ENCODE measurements around the gene GRK5. TPM values are rescaled to one million over a fixed set of nuclear protein-coding genes. Genes with fewer than 3 reads are reported as not detected.
A peak's percentile ranks its signal among the peaks of the same experiment; 100 is the strongest.

GRK5 gene
- total RNA-seq, 2 donors from 2014 or later = 18.9 to 28.2 TPM

DNA sequence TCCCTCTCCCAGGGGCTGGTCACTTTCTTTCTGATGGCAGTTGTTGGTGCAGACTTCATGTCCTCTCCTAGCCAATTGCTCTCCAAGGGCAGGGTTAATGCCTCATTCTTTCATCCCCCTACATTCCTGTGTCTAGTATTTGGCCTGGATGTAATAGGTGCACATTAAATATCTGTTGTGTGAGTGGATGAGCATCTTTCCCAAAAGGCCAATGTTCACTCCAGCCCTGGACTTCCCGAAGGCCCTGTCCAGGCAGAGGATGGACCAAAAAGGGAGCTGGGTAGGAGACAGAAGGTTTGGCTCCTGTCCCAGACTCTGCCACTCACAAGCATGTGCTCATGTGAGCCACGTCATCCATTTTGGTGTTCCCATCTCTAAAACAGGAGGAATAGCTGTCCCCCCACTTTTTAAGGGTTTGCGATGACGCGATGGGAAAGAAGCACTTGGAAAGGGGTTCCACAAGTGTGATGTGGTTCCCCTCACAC is 287.7 kb downstream of the GRK5 start:
- H3K9me3 Mint-ChIP-seq = no peaks in the 10 kb centered on the region
- H3K27me3 Mint-ChIP-seq = no peaks in the 10 kb centered on the region
- H3K27ac Mint-ChIP-seq = peak overlapping the region; percentile 11
- no peak overlapping the region for H3K4me3 Mint-ChIP-seq
- ATAC-seq (replicated peaks) = no peak
- H3K4me1 Mint-ChIP-seq = peaks cover 41% of the 10 kb centered on the region
- peaks cover 26% of the 10 kb centered on the region for H3K36me3 Mint-ChIP-seq (ENCODE audit: low read depth)

DNA sequence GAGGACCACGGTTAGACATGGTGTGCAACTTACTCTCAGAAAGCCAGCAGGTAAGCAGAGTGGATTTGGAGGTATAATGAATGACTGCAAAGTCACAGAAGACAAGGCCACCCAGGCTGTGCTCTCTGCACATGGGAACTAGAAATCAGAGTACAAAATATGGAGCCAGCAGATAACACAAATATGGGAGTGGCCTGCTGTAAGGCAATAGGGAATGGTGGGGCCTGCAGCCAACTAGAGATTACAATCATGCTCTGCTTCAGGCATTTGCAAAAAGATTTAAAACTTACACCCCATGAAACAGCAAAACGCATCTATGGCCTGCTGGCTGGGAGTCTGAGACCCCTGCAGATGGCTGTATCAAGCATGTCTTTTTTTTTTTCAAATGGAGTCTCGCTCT is 288.2 kb downstream of the GRK5 start:
- H3K4me1 Mint-ChIP-seq = peaks cover 45% of the 10 kb centered on the region
- ATAC-seq (replicated peaks) = no peak
- H3K9me3 Mint-ChIP-seq = no peaks in the 10 kb centered on the region
- no peaks in the 10 kb centered on the region for H3K27me3 Mint-ChIP-seq
- peaks cover 31% of the 10 kb centered on the region for H3K36me3 Mint-ChIP-seq (ENCODE audit: low read depth)
- no peak overlapping the region for H3K4me3 Mint-ChIP-seq
- peak overlapping the region; percentile 11 for H3K27ac Mint-ChIP-seq

DNA sequence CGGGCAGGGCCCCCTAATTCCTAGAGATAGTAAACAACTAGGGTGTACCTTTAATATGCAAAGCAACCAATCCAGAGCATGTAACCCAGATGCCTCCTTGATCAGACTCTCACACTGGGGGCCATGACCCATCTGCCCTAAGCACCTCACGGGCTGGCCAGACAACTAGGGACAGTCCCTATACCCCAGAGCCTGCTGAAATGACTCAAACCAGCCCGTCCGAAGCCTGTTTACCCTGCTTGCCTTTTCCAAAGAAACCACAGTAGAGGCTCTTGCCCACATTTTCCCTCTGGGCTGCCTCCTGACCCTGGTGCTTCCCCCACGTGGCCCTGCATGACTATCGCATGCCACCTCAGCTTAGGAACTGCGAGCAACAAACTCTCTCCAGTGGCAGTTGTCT is 288.9 kb downstream of the GRK5 start:
- H3K27ac Mint-ChIP-seq = peak overlapping the region; percentile 71
- peaks cover 49% of the 10 kb centered on the region for H3K4me1 Mint-ChIP-seq
- no peaks in the 10 kb centered on the region for H3K27me3 Mint-ChIP-seq
- H3K4me3 Mint-ChIP-seq = peak overlapping the region; percentile 49
- peaks cover 31% of the 10 kb centered on the region for H3K36me3 Mint-ChIP-seq (ENCODE audit: low read depth)
- peak; percentile 90 for ATAC-seq (replicated peaks)
- H3K9me3 Mint-ChIP-seq = no peaks in the 10 kb centered on the region

DNA sequence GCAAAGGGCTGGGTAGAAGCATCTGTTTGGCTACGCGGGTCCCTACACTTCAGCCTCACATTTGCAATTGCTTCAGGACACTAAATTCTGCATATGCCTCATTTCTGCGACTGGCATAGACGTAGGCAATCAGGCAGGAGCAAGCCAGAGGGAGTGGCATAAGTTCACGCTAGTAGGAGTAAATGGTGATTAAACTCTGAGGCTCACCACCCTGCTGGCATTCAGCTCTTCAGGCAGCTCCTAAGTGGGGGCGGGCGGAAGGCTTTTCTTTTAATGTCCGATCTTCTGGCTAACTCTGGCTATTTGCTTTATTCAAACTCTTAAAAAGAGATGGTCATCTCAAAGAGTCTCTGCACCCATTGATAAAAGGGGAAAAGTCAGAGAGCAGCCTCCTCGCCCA is 289.9 kb downstream of the GRK5 start:
- ATAC-seq (replicated peaks) = no peak
- peak overlapping the region; percentile 74 for H3K27ac Mint-ChIP-seq
- H3K4me1 Mint-ChIP-seq = peaks cover 57% of the 10 kb centered on the region
- no peaks in the 10 kb centered on the region for H3K27me3 Mint-ChIP-seq
- H3K4me3 Mint-ChIP-seq = peak overlapping the region; percentile 49
- no peaks in the 10 kb centered on the region for H3K9me3 Mint-ChIP-seq
- H3K36me3 Mint-ChIP-seq (ENCODE audit: low read depth) = peaks cover 37% of the 10 kb centered on the region

DNA sequence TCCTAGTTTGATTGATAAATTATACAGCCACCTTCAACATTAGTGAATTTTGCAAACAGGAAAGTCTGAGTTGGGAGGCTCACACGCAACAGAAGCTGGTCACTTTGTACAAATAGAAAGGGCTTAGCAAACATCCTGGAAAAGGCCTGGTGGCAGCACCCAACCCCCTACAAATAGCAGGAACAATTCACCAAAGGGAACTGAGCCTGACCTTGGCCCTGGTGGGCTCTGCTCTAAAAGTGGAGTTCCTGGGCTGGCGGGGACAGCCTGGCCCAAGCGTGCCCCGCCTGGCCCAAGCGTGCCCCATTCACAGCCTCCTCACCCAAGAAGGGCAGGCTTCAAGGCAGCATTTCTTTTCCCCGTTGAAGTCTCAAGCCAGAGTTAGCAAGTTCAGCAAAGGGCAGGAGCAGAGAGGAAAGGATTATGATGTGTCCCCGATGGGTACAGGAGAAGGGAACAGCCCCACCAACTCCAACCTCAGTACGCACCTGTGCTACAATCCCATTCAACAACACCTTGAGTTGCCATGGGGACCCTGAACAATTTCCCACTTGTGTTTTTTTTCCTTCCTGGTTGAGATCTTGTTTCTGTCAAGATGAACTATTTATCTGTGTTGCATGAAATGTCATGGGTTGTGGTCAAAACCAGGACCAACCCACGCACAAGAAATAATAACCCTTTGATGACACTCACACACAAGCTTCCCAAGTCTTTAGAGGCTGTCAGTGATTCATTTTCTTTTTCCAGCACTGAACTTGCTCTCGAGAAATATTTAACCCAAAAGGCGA is 291.7 kb downstream of the GRK5 start:
- Mint-ChIP-seq H3K27ac (peak overlapping the region; percentile 87), H3K27me3 (no peaks in the 10 kb centered on the region), H3K36me3 (ENCODE audit: low read depth) (peaks cover 55% of the 10 kb centered on the region), H3K9me3 (no peaks in the 10 kb centered on the region), H3K4me3 (peak overlapping the region; percentile 71), H3K4me1 (peaks cover 62% of the 10 kb centered on the region)
- peak; percentile 33 for ATAC-seq (replicated peaks)

DNA sequence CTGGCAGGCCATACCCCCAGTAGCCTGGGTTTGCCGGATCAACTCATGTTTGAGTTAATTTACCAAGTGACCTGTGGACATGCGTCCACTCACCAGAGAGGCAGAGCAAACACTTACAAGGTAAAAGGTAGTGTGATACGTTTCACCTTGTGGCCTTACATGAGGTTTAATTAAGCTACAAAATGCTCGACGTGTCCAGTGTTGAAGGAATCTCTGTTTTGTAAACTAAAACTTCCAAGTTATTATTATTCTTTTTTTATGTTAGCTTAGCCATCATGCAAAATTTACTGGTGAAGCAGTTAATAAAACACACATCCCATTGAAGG is 292.3 kb downstream of the GRK5 start:
- H3K27me3 Mint-ChIP-seq = no peaks in the 10 kb centered on the region
- peak overlapping the region; percentile 87 for H3K27ac Mint-ChIP-seq
- H3K9me3 Mint-ChIP-seq = no peaks in the 10 kb centered on the region
- H3K36me3 Mint-ChIP-seq (ENCODE audit: low read depth) = peaks cover 61% of the 10 kb centered on the region
- H3K4me1 Mint-ChIP-seq = peaks cover 57% of the 10 kb centered on the region
- ATAC-seq (replicated peaks) = no peak
- peak overlapping the region; percentile 71 for H3K4me3 Mint-ChIP-seq

DNA sequence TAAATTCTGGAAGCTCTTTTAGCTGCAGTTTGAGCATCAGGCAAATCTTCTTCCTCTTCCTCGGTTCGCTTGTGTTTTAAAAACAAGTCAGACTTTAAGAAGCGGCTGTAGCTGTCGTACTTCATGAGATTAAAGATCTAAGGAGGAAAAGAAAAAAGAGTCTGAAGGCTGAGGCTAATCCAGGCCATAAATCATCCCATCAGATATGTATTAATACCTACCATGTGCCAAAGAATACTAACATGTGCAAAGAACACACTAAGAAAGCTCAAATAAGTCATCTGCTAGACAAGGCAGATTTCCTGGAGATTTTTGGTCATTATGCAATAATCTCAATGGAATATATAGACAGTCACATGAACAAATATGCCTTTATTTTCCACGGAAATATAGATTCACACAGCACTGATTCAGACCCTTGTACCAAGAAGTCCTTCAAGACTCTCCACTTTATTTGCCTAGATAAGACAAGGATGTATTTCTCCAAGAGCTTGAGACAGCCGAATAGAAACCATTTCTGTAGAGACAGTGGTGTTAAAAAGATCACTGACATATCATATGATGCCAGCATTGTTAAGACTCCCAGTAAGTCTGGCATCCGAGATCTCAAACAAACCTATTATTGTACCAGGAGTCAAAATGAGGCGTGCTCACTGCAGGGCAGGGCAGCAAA is 292.9 kb downstream of the GRK5 start:
- Mint-ChIP-seq H3K9me3 (no peaks in the 10 kb centered on the region), H3K36me3 (ENCODE audit: low read depth) (peaks cover 67% of the 10 kb centered on the region), H3K27ac (peak overlapping the region; percentile 80), H3K4me3 (peak overlapping the region; percentile 24), H3K4me1 (peaks cover 53% of the 10 kb centered on the region), H3K27me3 (no peaks in the 10 kb centered on the region)
- no peak for ATAC-seq (replicated peaks)

DNA sequence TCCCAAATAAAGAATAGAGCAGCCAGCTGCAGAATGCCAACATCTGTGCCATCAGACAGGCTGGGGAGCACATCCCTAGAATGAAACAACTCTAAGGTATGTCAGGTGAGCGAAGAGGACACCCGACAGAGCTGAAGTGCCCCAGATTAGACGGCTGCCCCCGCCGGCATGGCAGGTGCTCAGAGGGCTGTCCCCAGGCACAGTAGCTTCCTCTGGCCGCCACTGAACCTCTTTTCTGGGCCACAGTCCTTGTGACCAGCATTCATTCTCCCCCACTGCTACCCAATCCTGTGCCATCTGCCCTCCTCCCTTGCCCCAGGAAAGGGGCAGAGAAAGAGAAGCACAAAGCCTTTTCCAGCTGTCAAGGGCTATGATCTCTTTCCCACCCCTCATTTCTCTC is 293.4 kb downstream of the GRK5 start:
- H3K9me3 Mint-ChIP-seq = no peaks in the 10 kb centered on the region
- no peak for ATAC-seq (replicated peaks)
- peaks cover 51% of the 10 kb centered on the region for H3K4me1 Mint-ChIP-seq
- H3K36me3 Mint-ChIP-seq (ENCODE audit: low read depth) = peaks cover 73% of the 10 kb centered on the region
- peak overlapping the region; percentile 80 for H3K27ac Mint-ChIP-seq
- H3K27me3 Mint-ChIP-seq = no peaks in the 10 kb centered on the region
- H3K4me3 Mint-ChIP-seq = peak overlapping the region; percentile 24

DNA sequence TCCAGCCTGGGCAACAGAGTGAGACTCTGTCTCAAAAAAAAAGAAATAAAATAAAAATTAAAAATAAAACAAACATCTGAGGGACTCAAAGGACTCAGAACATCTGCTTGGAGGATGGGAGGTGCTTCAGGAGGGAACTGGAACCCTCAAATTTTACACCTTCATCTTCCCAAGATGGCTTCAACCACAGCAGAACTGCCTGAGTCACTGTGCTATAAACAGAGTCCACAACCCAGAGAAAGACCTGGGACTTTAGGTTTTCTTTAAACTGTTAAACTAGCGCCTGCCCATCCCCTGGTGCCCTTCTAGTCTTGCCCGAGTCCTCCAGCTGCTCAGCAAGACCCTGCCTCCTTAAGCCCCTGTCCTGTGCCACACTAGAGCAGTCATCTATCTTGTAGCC is 294.3 kb downstream of the GRK5 start:
- peaks cover 80% of the 10 kb centered on the region for H3K36me3 Mint-ChIP-seq (ENCODE audit: low read depth)
- H3K9me3 Mint-ChIP-seq = no peaks in the 10 kb centered on the region

DNA sequence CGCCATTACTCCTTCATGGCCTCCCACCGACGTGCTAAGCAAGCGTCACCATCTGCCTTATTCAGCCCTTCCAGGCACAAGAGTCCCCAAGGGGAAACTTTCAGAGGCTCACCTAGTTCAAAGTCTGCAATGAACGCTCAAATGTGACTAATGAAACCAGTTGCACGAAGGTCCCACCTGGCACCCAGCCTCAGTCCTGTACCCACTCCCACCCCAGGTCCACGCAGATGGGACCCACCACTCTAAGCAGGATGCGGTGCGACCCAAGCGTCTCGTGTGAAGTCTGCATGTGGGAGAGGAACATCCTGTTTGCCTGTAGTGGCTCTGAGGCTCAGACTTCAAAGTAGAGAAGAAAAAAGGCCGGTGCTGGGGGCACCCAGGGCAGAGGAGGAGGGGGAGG is 294.8 kb downstream of the GRK5 start:
- no peaks in the 10 kb centered on the region for H3K9me3 Mint-ChIP-seq
- ATAC-seq (replicated peaks) = peak; percentile 80
- H3K4me3 Mint-ChIP-seq = peak overlapping the region; percentile 81
- no peaks in the 10 kb centered on the region for H3K27me3 Mint-ChIP-seq
- peak overlapping the region; percentile 97 for H3K27ac Mint-ChIP-seq
- H3K4me1 Mint-ChIP-seq = peaks cover 45% of the 10 kb centered on the region
- H3K36me3 Mint-ChIP-seq (ENCODE audit: low read depth) = peaks cover 86% of the 10 kb centered on the region

More for the DNA sequence above, 294.3 kb downstream of the GRK5 start:
- Mint-ChIP-seq H3K27me3 (no peaks in the 10 kb centered on the region), H3K4me1 (peaks cover 45% of the 10 kb centered on the region), H3K4me3 (peak overlapping the region; percentile 81), H3K27ac (peak overlapping the region; percentile 97)
- ATAC-seq (replicated peaks) = peak; percentile 54

DNA sequence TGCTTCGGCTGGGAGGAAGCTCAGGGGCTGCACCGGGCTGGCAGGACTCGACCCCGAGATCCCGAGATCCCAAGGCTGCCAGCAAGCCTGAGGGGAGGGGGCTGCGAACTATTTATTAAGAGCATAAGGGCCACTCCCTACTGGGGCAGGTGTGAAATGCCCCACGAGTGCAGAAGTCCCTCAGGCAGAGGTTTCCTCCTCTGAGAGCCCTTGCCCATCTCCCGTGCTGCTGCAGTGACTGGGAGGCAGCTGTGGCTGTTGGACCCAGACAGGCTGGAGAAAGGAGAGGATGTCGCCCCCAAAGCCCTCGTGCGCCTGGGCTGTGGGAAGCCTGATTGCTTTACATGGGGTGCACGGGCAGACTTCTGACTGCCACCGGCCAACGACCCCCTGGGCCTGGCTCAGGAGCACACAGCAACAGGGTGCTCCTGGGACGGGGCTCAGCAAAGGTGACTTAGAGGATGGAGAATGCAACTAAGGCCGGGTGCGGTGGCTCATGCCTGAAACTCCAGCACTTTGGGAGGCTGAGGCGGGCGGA is 295.3 kb downstream of the GRK5 start:
- no peak for ATAC-seq (replicated peaks)
- Mint-ChIP-seq H3K4me3 (peak overlapping the region; percentile 81), H3K36me3 (ENCODE audit: low read depth) (peaks cover 87% of the 10 kb centered on the region), H3K4me1 (peaks cover 45% of the 10 kb centered on the region), H3K27me3 (no peaks in the 10 kb centered on the region), H3K9me3 (no peaks in the 10 kb centered on the region), H3K27ac (peak overlapping the region; percentile 97)

DNA sequence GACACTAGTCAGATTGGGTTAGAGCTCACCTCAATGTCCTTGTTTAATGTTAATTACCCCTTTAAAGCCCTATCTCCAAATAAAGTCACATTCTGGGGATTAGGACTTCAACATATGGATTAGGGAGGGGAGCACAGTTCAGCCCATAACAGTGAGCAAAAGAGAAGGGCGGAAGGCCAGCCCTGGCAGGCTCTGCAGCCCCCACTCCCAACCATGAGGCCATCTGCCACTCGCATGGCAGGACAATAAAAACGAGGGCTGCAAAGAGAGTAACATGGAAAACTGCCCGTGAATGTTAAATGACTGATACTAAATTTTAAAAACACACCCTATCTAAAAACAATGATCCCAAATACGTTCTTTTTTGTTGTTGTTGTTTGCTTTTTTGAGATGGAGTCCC is 296.4 kb downstream of the GRK5 start:
- peaks cover 88% of the 10 kb centered on the region for H3K36me3 Mint-ChIP-seq (ENCODE audit: low read depth)
- H3K4me1 Mint-ChIP-seq = peaks cover 40% of the 10 kb centered on the region
- no peak overlapping the region for H3K27ac Mint-ChIP-seq
- no peaks in the 10 kb centered on the region for H3K9me3 Mint-ChIP-seq
- no peak overlapping the region for H3K4me3 Mint-ChIP-seq
- H3K27me3 Mint-ChIP-seq = no peaks in the 10 kb centered on the region
- ATAC-seq (replicated peaks) = no peak

DNA sequence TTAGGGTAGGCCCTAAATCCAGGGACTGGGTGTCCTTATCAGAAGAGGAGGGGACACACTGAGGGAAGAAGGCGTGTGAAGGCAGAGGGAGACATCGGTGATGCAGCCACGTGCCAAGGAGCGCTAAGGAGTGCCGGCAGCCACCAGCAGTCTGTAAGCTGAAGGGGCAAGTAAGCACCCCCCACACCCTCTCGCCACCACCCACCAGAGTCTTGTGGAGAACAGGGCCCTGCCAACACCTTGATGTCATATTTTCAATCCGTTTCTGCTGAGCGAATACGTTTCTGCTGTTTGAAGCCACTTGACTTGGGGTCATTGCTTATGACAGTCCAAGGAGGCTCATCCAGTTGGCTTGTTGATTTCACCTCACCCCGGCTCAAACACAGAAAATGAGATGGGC is 297.3 kb downstream of the GRK5 start:
- H3K27ac Mint-ChIP-seq = no peak overlapping the region
- H3K36me3 Mint-ChIP-seq (ENCODE audit: low read depth) = peaks cover 88% of the 10 kb centered on the region
- ATAC-seq (replicated peaks) = no peak
- no peaks in the 10 kb centered on the region for H3K27me3 Mint-ChIP-seq
- no peak overlapping the region for H3K4me3 Mint-ChIP-seq
- H3K4me1 Mint-ChIP-seq = peaks cover 33% of the 10 kb centered on the region
- no peaks in the 10 kb centered on the region for H3K9me3 Mint-ChIP-seq

DNA sequence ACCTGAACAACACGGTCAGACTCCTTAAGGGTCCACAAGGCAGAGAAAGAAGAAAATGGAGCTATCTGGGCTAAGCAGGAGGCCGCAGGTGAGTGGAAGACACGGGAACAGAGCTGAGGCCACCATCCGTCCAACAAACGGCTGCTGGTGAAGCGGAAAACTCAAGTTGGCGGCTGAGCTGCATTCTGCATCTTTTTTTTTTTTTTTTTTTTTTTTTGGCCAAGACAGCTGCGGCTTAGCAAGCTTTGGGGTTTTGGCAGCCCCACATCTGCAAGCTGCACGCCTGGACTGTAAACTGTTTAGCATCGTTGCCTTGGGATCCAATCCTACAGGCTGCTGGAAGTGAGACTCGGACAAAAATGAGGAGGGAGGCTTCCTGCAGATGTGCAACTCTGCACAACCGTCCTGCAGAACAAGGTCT is 297.8 kb downstream of the GRK5 start:
- H3K27ac Mint-ChIP-seq = no peak overlapping the region

More for the DNA sequence above, 297.8 kb downstream of the GRK5 start:
- Mint-ChIP-seq H3K4me3 (no peak overlapping the region), H3K4me1 (peaks cover 30% of the 10 kb centered on the region), H3K27me3 (no peaks in the 10 kb centered on the region), H3K9me3 (no peaks in the 10 kb centered on the region), H3K36me3 (ENCODE audit: low read depth) (peaks cover 88% of the 10 kb centered on the region)
- no peak for ATAC-seq (replicated peaks)

Data from activated T-helper 17 cell treated with anti-CD3 and anti-CD28 coated beads, Interleukin-2, amount 50 U/mL, for 72 hours (primary cell).